ENCODE measurements around the gene TFAP2D.

Gene TFAP2D

GRCh38 chr6:50819904-50820868, 106.9 kb downstream of the TFAP2D start:
- H3K27ac ChIP-seq, result no peak overlapping the region
- H3K4me1 ChIP-seq, result no peaks in the 10 kb centered on the region
- H4K20me1 ChIP-seq, result peaks cover 0 to 4% (median 0%) of the 10 kb centered on the region in 11 experiments; a peak in 2 of 22 replicates
- no peak overlapping the region for H3K4me2 ChIP-seq
- 0 out of 20 replicates have a peak overlapping the region, but pooled peaks of 1 of the 10 experiments have one; percentile 31 for H3K4me3 ChIP-seq
- H3K9me3 ChIP-seq (replicated peaks in 1 of 11), result peaks cover 13 to 27% (median 20%) of the 10 kb centered on the region in 11 experiments
- TF ChIP-seq Cebpa-rat (IDR thresholded peaks at IDR 0.05), result no peak
- peaks cover 84 to 87% (median 86%) of the 10 kb centered on the region in 11 experiments for H3K27me3 ChIP-seq
- H3K9ac ChIP-seq, result no peak overlapping the region
- H3K36me3 ChIP-seq, result no peaks in the 10 kb centered on the region

GRCh38 chr6:50820869-50821264, 107.5 kb downstream of the TFAP2D start:
- peaks cover 13 to 31% (median 20%) of the 10 kb centered on the region in 11 experiments for H3K9me3 ChIP-seq (replicated peaks in 1 of 11)
- H3K4me2 ChIP-seq, result no peak overlapping the region
- peaks cover 0 to 4% (median 0%) of the 10 kb centered on the region in 11 experiments; a peak in 2 of 22 replicates for H4K20me1 ChIP-seq
- no peak overlapping the region for H3K27ac ChIP-seq
- H3K27me3 ChIP-seq, result peaks cover 91 to 93% (median 92%) of the 10 kb centered on the region in 11 experiments
- no peak overlapping the region for H3K9ac ChIP-seq
- H3K4me3 ChIP-seq, result no peak overlapping the region
- no peaks in the 10 kb centered on the region for H3K4me1 ChIP-seq
- no peak for TF ChIP-seq Cebpa-rat (IDR thresholded peaks at IDR 0.05)
- H3K36me3 ChIP-seq, result no peaks in the 10 kb centered on the region

GRCh38 chr6:50821441-50822077, 108.2 kb downstream of the TFAP2D start:
- Histone ChIP-seq H3K27ac (no peak overlapping the region), H3K9me3 (replicated peaks in 1 of 11) (peaks cover 13 to 32% (median 20%) of the 10 kb centered on the region in 11 experiments), H4K20me1 (peaks cover 0 to 4% (median 0%) of the 10 kb centered on the region in 11 experiments; a peak in 2 of 22 replicates), H3K9ac (no peak overlapping the region), H3K4me2 (no peak overlapping the region), H3K4me1 (no peaks in the 10 kb centered on the region), H3K36me3 (no peaks in the 10 kb centered on the region), H3K4me3 (no peak overlapping the region), H3K27me3 (peaks cover 98 to 100% (median 99%) of the 10 kb centered on the region in 11 experiments)
- TF ChIP-seq Cebpa-rat (IDR thresholded peaks at IDR 0.05), result no peak

GRCh38 chr6:50822078-50822476, 108.8 kb downstream of the TFAP2D start:
- no peaks in the 10 kb centered on the region for H3K36me3 ChIP-seq
- H3K4me3 ChIP-seq, result no peak overlapping the region
- no peak overlapping the region for H3K9ac ChIP-seq
- peaks cover 13 to 32% (median 20%) of the 10 kb centered on the region in 11 experiments for H3K9me3 ChIP-seq (replicated peaks in 1 of 11)
- H3K27ac ChIP-seq, result no peak overlapping the region
- no peak for TF ChIP-seq Cebpa-rat (IDR thresholded peaks at IDR 0.05)
- peaks cover 98 to 100% (median 100%) of the 10 kb centered on the region in 11 experiments for H3K27me3 ChIP-seq
- no peak overlapping the region for H3K4me2 ChIP-seq
- H4K20me1 ChIP-seq, result peaks cover 0 to 4% (median 0%) of the 10 kb centered on the region in 11 experiments; a peak in 2 of 22 replicates
- no peaks in the 10 kb centered on the region for H3K4me1 ChIP-seq
